Osteocyte (in vitro differentiated cells): ENCODE measurements around the gene IRAK3. TPM values are rescaled to one million over a fixed set of nuclear protein-coding genes. Genes with fewer than 3 reads are reported as not detected.
"Not testable (repeated sequence)": the region's sequence is repeated elsewhere in the genome, so short reads cannot be mapped to it uniquely, and the experiment has no call there.

Experiments used
- DNase-seq: peaks from one replicate; pipeline ENCODE4 v3.0.0; 2021; ENCODE audit warnings: mixed read lengths; ENCODE audit not compliant: unreplicated experiment; ENCODE audit errors: extremely low spot score
- H3K27ac Mint-ChIP-seq: one replicate; pipeline ENCODE4 v1.8.0; 2021; ENCODE audit warnings: mild to moderate bottlenecking, mixed read lengths; ENCODE audit not compliant: unreplicated experiment
- H3K27me3 Mint-ChIP-seq: one replicate; pipeline ENCODE4 v1.8.0; 2021; ENCODE audit warnings: mixed read lengths; ENCODE audit not compliant: unreplicated experiment
- H3K36me3 Mint-ChIP-seq: one replicate; pipeline ENCODE4 v1.8.0; 2021; ENCODE audit warnings: mixed read lengths; ENCODE audit not compliant: unreplicated experiment
- H3K4me1 Mint-ChIP-seq: one replicate; pipeline ENCODE4 v1.8.0; 2021; ENCODE audit warnings: mixed read lengths; ENCODE audit not compliant: unreplicated experiment
- H3K4me3 Mint-ChIP-seq: one replicate; pipeline ENCODE4 v1.8.0; 2021; ENCODE audit warnings: mild to moderate bottlenecking, moderate library complexity, mixed read lengths; ENCODE audit not compliant: unreplicated experiment
- H3K9me3 Mint-ChIP-seq: one replicate; pipeline ENCODE4 v1.8.0; 2021; ENCODE audit warnings: mixed read lengths; ENCODE audit not compliant: unreplicated experiment
- CTCF ChIP-seq: fragments of 200-600 bp; sonication (generic); IDR thresholded peaks from 2 replicates; pipeline ENCODE4 v1.5.0; 2021; ENCODE audit warnings: antibody characterized with exemption, mild to moderate bottlenecking, moderate library complexity
- total RNA-seq: library from RNA; stranded (reverse); gene quantifications from 2 replicates; pipeline ENCODE4 v1.2.1, GENCODE V29; 2021

IRAK3 gene
- total RNA-seq, 1 donor from 2014 or later, result 0.32 TPM

- H3K4me3 Mint-ChIP-seq, result no peak overlapping the region
- no peak for TF ChIP-seq CTCF
- H3K4me1 Mint-ChIP-seq, result peaks cover 3% of the 10 kb centered on the region
- no peaks in the 10 kb centered on the region for H3K36me3 Mint-ChIP-seq
- no peak for DNase-seq
- peaks cover 31% of the 10 kb centered on the region for H3K27me3 Mint-ChIP-seq
- no peak overlapping the region for H3K27ac Mint-ChIP-seq
- H3K9me3 Mint-ChIP-seq, result no peaks in the 10 kb centered on the region
Observed at GRCh38 chr12:66232263-66232662, 43.2 kb downstream of the IRAK3 start.

DNA sequence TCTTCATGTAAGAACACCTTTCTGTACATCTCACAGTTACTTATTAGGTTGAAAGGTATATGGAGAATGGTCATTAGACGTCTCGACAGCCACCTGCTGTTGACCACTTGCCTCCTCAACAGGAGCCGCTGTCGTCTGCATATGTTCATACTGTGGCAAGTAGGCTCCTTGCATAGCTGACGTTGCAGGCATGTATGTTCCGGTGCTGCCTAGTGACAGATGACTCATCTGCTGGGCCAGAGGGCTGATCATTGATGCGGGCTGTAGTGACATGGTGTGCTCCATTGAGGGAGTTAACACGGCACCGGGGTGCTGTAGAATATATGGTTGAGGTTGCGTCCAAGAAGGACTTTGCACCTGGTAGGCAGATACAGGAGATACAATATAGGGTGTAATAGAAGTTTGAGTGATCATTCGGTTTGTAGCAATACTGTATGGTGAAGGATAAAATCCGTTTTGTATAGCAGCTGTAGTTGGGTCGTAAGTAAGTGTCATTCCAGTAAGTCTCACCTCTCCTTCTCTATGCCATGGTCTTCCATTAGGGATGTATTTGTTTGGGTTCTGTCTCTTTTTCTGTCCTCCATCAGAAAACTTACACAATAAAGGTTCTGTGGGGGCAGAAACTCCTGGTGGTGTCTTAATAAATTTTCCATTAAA lies 45.2 kb downstream of the IRAK3 start:
- H3K27ac Mint-ChIP-seq, H3K36me3 Mint-ChIP-seq, DNase-seq, H3K4me1 Mint-ChIP-seq, H3K9me3 Mint-ChIP-seq: not testable (repeated sequence)
- Mint-ChIP-seq H3K27me3 (peaks cover 43% of the 10 kb centered on the region), H3K4me3 (peak overlapping the region; percentile 38)

- not testable (repeated sequence) for H3K27ac Mint-ChIP-seq, H3K36me3 Mint-ChIP-seq, H3K9me3 Mint-ChIP-seq, H3K4me1 Mint-ChIP-seq
- Mint-ChIP-seq H3K27me3 (peaks cover 47% of the 10 kb centered on the region), H3K4me3 (peak overlapping the region; percentile 70)
- DNase-seq, result peak; percentile 86
Observed at GRCh38 chr12:66234773-66235625, 46.0 kb downstream of the IRAK3 start.

- DNase-seq, result no peak
- Mint-ChIP-seq H3K36me3 (no peaks in the 10 kb centered on the region), H3K4me3 (peak overlapping the region; percentile 69), H3K27ac (no peak overlapping the region), H3K9me3 (no peaks in the 10 kb centered on the region), H3K4me1 (peaks cover 3% of the 10 kb centered on the region), H3K27me3 (peaks cover 42% of the 10 kb centered on the region)
- TF ChIP-seq CTCF, result peak; percentile 29
Observed at GRCh38 chr12:66235626-66236281, 46.7 kb downstream of the IRAK3 start.

DNA sequence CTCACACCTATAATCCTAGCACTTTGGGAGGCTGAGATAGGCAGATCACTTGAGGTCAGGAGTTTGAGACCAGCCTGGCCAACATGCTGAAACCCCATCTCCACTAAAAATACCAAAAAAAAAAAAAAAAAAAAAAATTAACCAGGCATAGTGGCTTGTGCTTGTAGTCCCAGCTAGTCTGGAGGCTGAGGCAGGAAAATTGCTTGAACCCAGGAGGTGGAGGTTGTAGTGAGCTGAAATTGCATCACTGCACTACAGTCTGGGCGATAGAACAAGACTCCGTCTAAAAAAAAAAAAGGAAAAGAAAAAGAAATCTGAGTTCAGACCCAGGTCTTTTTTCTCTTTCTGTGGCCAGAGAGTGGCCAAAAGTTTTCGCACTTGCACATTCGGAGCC lies 47.3 kb downstream of the IRAK3 start:
- not testable (repeated sequence) for H3K9me3 Mint-ChIP-seq, DNase-seq, H3K4me1 Mint-ChIP-seq, H3K36me3 Mint-ChIP-seq, H3K27ac Mint-ChIP-seq
- H3K27me3 Mint-ChIP-seq, result peaks cover 44% of the 10 kb centered on the region
- peak overlapping the region; percentile 51 for H3K4me3 Mint-ChIP-seq

DNA sequence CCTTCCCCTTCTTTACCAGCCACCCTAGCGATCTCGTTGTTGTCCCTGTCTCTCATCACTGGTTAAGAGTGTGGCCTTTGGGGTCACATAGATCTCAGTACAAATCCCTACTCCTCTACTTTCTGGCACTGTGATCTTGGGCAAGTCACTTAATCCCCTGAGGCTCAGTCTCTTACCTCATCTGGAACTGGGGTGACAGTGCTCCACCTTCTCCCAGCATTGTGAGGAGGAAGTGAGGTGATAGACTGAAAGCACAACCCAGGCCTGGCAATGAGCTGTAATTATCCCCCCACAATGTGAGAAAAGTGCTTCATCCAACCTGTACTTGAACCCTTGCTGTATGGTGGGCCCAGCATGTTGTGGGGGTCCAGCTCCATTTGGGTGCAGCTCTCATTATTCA lies 48.0 kb downstream of the IRAK3 start:
- DNase-seq, result no peak
- H3K4me3 Mint-ChIP-seq, result no peak overlapping the region
- H3K36me3 Mint-ChIP-seq, result no peaks in the 10 kb centered on the region
- no peaks in the 10 kb centered on the region for H3K9me3 Mint-ChIP-seq
- peaks cover 40% of the 10 kb centered on the region for H3K27me3 Mint-ChIP-seq
- no peak overlapping the region for H3K27ac Mint-ChIP-seq
- peaks cover 5% of the 10 kb centered on the region for H3K4me1 Mint-ChIP-seq
- no peak for TF ChIP-seq CTCF
